Osteoblast (primary cell): ENCODE results near the gene C9. TPM values are rescaled to one million over a fixed set of nuclear protein-coding genes. Genes with fewer than 3 reads are reported as not detected.

ENCODE experiments used
- DNase-seq: peaks from one replicate; pipeline ENCODE4 v3.0.0; 2011; ENCODE audit warnings: low spot score, mixed read lengths; ENCODE audit not compliant: insufficient read length; ENCODE audit errors: missing footprints
- H2AFZ ChIP-seq: 2 replicates; pipeline ENCODE4 v1.6.0; 2011; ENCODE audit warnings: mild to moderate bottlenecking, low read length
- H3K27ac ChIP-seq: 2 replicates; pipeline ENCODE4 v1.5.1; 2011; ENCODE audit warnings: mild to moderate bottlenecking, low read depth, low read length, moderate library complexity
- H3K27me3 ChIP-seq: 2 replicates; pipeline ENCODE4 v1.6.0; 2012; ENCODE audit warnings: mild to moderate bottlenecking, control low read depth, inconsistent platforms, low read length, moderate library complexity; ENCODE audit not compliant: insufficient read depth
- H3K36me3 ChIP-seq: 2 replicates; pipeline ENCODE4 v1.5.1; 2011; ENCODE audit warnings: mild to moderate bottlenecking, low read length, control low read depth, moderate library complexity; ENCODE audit not compliant: insufficient read depth
- H3K4me1 ChIP-seq: 2 replicates; pipeline ENCODE4 v1.5.1; 2011; ENCODE audit warnings: mild to moderate bottlenecking, low read length, control low read depth, moderate library complexity; ENCODE audit not compliant: insufficient read depth
- H3K4me2 ChIP-seq: 2 replicates; pipeline ENCODE4 v1.6.0; 2011; ENCODE audit warnings: mild to moderate bottlenecking, low read length; ENCODE audit not compliant: insufficient read depth
- H3K4me3 ChIP-seq: fragments of 200-600 bp; sonication (generic); 3 replicates; pipeline ENCODE4 v1.5.1; 2012; ENCODE audit warnings: mild to moderate bottlenecking, low read length, inconsistent platforms; ENCODE audit not compliant: insufficient read depth
- H3K79me2 ChIP-seq: 2 replicates; pipeline ENCODE4 v1.6.0; 2012; ENCODE audit warnings: mild to moderate bottlenecking, low read length, control low read depth, inconsistent platforms; ENCODE audit not compliant: insufficient read depth
- H3K9me3 ChIP-seq: 2 replicates; pipeline ENCODE4 v1.5.1; 2011; ENCODE audit warnings: low read depth, low read length, control low read depth
- H4K20me1 ChIP-seq: 2 replicates; pipeline ENCODE4 v1.6.0; 2012; ENCODE audit warnings: mild to moderate bottlenecking, low read length, control low read depth; ENCODE audit not compliant: insufficient read depth
- CTCF ChIP-seq: IDR thresholded peaks from 2 replicates; pipeline ENCODE4 v1.5.1; 2011; ENCODE audit warnings: mild to moderate bottlenecking, low read depth, low read length, moderate library complexity; ENCODE audit errors: extremely low read depth
- total RNA-seq: library from RNA; depleted of rRNA; stranded (reverse); fragments of >200 nt; gene quantifications from 2 replicates; pipeline ENCODE4 v1.2.3, GENCODE V29; 2012

C9 gene
- total RNA-seq, 1 donor, result 0.36 TPM

- Histone ChIP-seq H3K4me1 (no peaks in the 10 kb centered on the region), H3K9me3 (no peaks in the 10 kb centered on the region), H4K20me1 (no peaks in the 10 kb centered on the region), H2AFZ (no peak overlapping the region), H3K36me3 (no peaks in the 10 kb centered on the region), H3K4me2 (no peak overlapping the region), H3K79me2 (no peaks in the 10 kb centered on the region), H3K27me3 (no peaks in the 10 kb centered on the region), H3K4me3 (no peak overlapping the region), H3K27ac (no peak overlapping the region)
- no peak for TF ChIP-seq CTCF
- DNase-seq, result no peak
Observed at GRCh38 chr5:39355324-39355723, 9.0 kb downstream of the C9 start.

- peaks cover 5% of the 10 kb centered on the region for H3K27me3 ChIP-seq
- no peaks in the 10 kb centered on the region for H3K36me3 ChIP-seq
- H3K4me2 ChIP-seq, result no peak overlapping the region
- H3K9me3 ChIP-seq, result no peaks in the 10 kb centered on the region
- H4K20me1 ChIP-seq, result no peaks in the 10 kb centered on the region
- no peaks in the 10 kb centered on the region for H3K79me2 ChIP-seq
- H3K4me1 ChIP-seq, result no peaks in the 10 kb centered on the region
- no peak overlapping the region for H3K27ac ChIP-seq
- no peak overlapping the region for H3K4me3 ChIP-seq
- TF ChIP-seq CTCF, result no peak
- H2AFZ ChIP-seq, result no peak overlapping the region
- DNase-seq, result no peak
Observed at GRCh38 chr5:39353717-39354399, 10.4 kb downstream of the C9 start.

GRCh38 chr5:39352951-39353350 is 11.3 kb downstream of the C9 start:
- H3K4me3 ChIP-seq, result no peak overlapping the region
- no peak overlapping the region for H3K27ac ChIP-seq
- TF ChIP-seq CTCF, result no peak
- no peaks in the 10 kb centered on the region for H3K36me3 ChIP-seq
- no peaks in the 10 kb centered on the region for H3K9me3 ChIP-seq
- DNase-seq, result no peak
- H4K20me1 ChIP-seq, result no peaks in the 10 kb centered on the region
- H3K27me3 ChIP-seq, result peaks cover 5% of the 10 kb centered on the region
- no peaks in the 10 kb centered on the region for H3K79me2 ChIP-seq
- H2AFZ ChIP-seq, result no peak overlapping the region
- no peaks in the 10 kb centered on the region for H3K4me1 ChIP-seq
- no peak overlapping the region for H3K4me2 ChIP-seq

- H3K27me3 ChIP-seq, result peaks cover 5% of the 10 kb centered on the region
- no peaks in the 10 kb centered on the region for H3K9me3 ChIP-seq
- H3K27ac ChIP-seq, result no peak overlapping the region
- no peak overlapping the region for H3K4me3 ChIP-seq
- no peaks in the 10 kb centered on the region for H3K36me3 ChIP-seq
- TF ChIP-seq CTCF, result no peak
- H3K79me2 ChIP-seq, result no peaks in the 10 kb centered on the region
- H3K4me2 ChIP-seq, result no peak overlapping the region
- H3K4me1 ChIP-seq, result no peaks in the 10 kb centered on the region
- no peak overlapping the region for H2AFZ ChIP-seq
- DNase-seq, result no peak
- no peaks in the 10 kb centered on the region for H4K20me1 ChIP-seq
Observed at GRCh38 chr5:39352170-39352569, 12.1 kb downstream of the C9 start.
